Measurements from ENCODE around the gene EXOC3L1.

Gene EXOC3L1

GRCh38 chr16:67199808-67200198 lies 9.9 kb upstream of the EXOC3L1 start:
- DNase-seq, result no peak
- in situ Hi-C loops (cut with MboI; ENCODE audit: low pct_unique_long_range_greater_than_20kb, low sequenced_read_pairs), result no loop called here

- in situ Hi-C loops (cut with MboI; ENCODE audit: low pct_unique_long_range_greater_than_20kb, low sequenced_read_pairs), result no loop called here
- DNase-seq, result no peak
Measured at GRCh38 chr16:67199011-67199807, 9.3 kb upstream of the EXOC3L1 start, which contains the start of gene ELMO3. Gene ELMO3, plus strand, starts transcription at chr16:67199131. Its CDS starts 196 bp downstream, at chr16:67199327.

GRCh38 chr16:67198238-67198734 lies 8.3 kb upstream of the EXOC3L1 start:
- in situ Hi-C loops (cut with MboI; ENCODE audit: low pct_unique_long_range_greater_than_20kb, low sequenced_read_pairs), result no loop called here
- peak; percentile 41 for DNase-seq

- DNase-seq, result no peak
- in situ Hi-C loops (cut with MboI; ENCODE audit: low pct_unique_long_range_greater_than_20kb, low sequenced_read_pairs), result no loop called here
Measured at GRCh38 chr16:67197704-67198103, 7.8 kb upstream of the EXOC3L1 start.

GRCh38 chr16:67196881-67197280 lies 6.9 kb upstream of the EXOC3L1 start:
- DNase-seq, result no peak
- in situ Hi-C loops (cut with MboI; ENCODE audit: low pct_unique_long_range_greater_than_20kb, low sequenced_read_pairs), result no loop called here

GRCh38 chr16:67195676-67196075 lies 5.7 kb upstream of the EXOC3L1 start:
- in situ Hi-C loops (cut with MboI; ENCODE audit: low pct_unique_long_range_greater_than_20kb, low sequenced_read_pairs), result no loop called here

GRCh38 chr16:67194260-67194659 lies 4.3 kb upstream of the EXOC3L1 start:
- no peak for DNase-seq
- in situ Hi-C loops (cut with MboI; ENCODE audit: low pct_unique_long_range_greater_than_20kb, low sequenced_read_pairs), result no loop called here

More at GRCh38 chr16:67195676-67196075, 5.7 kb upstream of the EXOC3L1 start:
- DNase-seq, result no peak

GRCh38 chr16:67193536-67193935 lies 3.6 kb upstream of the EXOC3L1 start:
- in situ Hi-C loops (cut with MboI; ENCODE audit: low pct_unique_long_range_greater_than_20kb, low sequenced_read_pairs), result no loop called here
- DNase-seq, result no peak

GRCh38 chr16:67192781-67193361 lies 2.9 kb upstream of the EXOC3L1 start:
- in situ Hi-C loops (cut with MboI; ENCODE audit: low pct_unique_long_range_greater_than_20kb, low sequenced_read_pairs), result no loop called here
- DNase-seq, result no peak

GRCh38 chr16:67191995-67192681 lies 2.2 kb upstream of the EXOC3L1 start, which contains the start of gene E2F4:
Gene E2F4, plus strand, starts transcription at chr16:67192155. Its CDS starts 73 bp downstream, at chr16:67192228.
- DNase-seq, result peak; percentile 92
- in situ Hi-C loops (cut with MboI; ENCODE audit: low pct_unique_long_range_greater_than_20kb, low sequenced_read_pairs), result no loop called here

GRCh38 chr16:67191411-67191994 lies 1.6 kb upstream of the EXOC3L1 start:
- in situ Hi-C loops (cut with MboI; ENCODE audit: low pct_unique_long_range_greater_than_20kb, low sequenced_read_pairs), result no loop called here

GRCh38 chr16:67190448-67191399 lies 788 bp upstream of the EXOC3L1 start:
- in situ Hi-C loops (cut with MboI; ENCODE audit: low pct_unique_long_range_greater_than_20kb, low sequenced_read_pairs), result no loop called here
- no peak for DNase-seq

More at GRCh38 chr16:67191411-67191994, 1.6 kb upstream of the EXOC3L1 start:
- no peak for DNase-seq

- in situ Hi-C loops (cut with MboI; ENCODE audit: low pct_unique_long_range_greater_than_20kb, low sequenced_read_pairs), result no loop called here
- DNase-seq, result no peak
Measured at GRCh38 chr16:67188798-67189197, 1.1 kb downstream of the EXOC3L1 start.

- in situ Hi-C loops (cut with MboI; ENCODE audit: low pct_unique_long_range_greater_than_20kb, low sequenced_read_pairs), result no loop called here
- DNase-seq, result no peak
Measured at GRCh38 chr16:67188323-67188722, 1.6 kb downstream of the EXOC3L1 start.

GRCh38 chr16:67187175-67187890 lies 2.6 kb downstream of the EXOC3L1 start:
- DNase-seq, result no peak
- in situ Hi-C loops (cut with MboI; ENCODE audit: low pct_unique_long_range_greater_than_20kb, low sequenced_read_pairs), result no loop called here

- no peak for DNase-seq
- in situ Hi-C loops (cut with MboI; ENCODE audit: low pct_unique_long_range_greater_than_20kb, low sequenced_read_pairs), result no loop called here
Measured at GRCh38 chr16:67186550-67186950, 3.4 kb downstream of the EXOC3L1 start.

- in situ Hi-C loops (cut with MboI; ENCODE audit: low pct_unique_long_range_greater_than_20kb, low sequenced_read_pairs), result no loop called here
- DNase-seq, result no peak
Measured at GRCh38 chr16:67185651-67186134, 4.2 kb downstream of the EXOC3L1 start.

Data from KBM-7 (cell line).